ENCODE measurements around the gene OR2AJ1. TPM values are rescaled to one million over a fixed set of nuclear protein-coding genes. Genes with fewer than 3 reads are reported as not detected.

OR2AJ1 gene
- not detected for polyA plus RNA-seq (2013, experiment 1 of 2)
- not detected for polyA plus RNA-seq (2013, experiment 2 of 2)

DNA sequence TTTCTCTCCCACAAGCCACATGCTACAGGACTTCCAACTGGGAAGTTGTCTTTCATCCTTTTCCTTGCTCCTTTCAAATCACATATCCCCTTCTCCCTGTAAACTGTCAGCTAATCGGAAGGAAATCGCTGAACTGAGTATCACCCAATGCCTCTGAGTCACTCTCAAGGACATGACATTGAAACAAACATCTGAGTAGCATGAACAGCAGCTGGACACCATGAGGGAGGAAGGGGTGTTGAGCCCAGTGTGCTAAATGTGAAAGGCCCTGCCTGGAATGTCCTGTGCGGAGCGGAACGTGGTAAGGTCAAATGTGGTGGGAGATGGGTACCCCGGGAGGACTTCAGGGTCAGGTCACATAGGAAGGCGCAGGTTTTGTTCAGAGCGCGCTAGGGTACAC, at the start of gene OR2AJ1:
Gene OR2AJ1 (plus strand): TSS at position 22 of the 400 bp plus-strand sequence. CDS start 8,880 bp downstream, outside the sequence.
- H2BK12ac ChIP-seq (ENCODE audit: low read length), result no peak within 1 kb of the TSS
- whole genome bisulfite sequencing, 2 donors (ENCODE audit: extremely low coverage in 2 of 2, insufficient read length in 2 of 2, insufficient replicate concordance in 1 of 2), result no CpG with 5 or more reads among the region's 9 CpGs
- H3K9ac ChIP-seq (ENCODE audit: low read depth, low read length, poor library complexity), result no peak within 1 kb of the TSS
- no peak within 1 kb of the TSS for H4K91ac ChIP-seq (ENCODE audit: low read depth, low read length, poor library complexity)
- H3K4me3 ChIP-seq (ENCODE audit: low read length in 2 of 2), result no peak within 1 kb of the TSS
- H2BK15ac ChIP-seq (ENCODE audit: low read length), result no peak within 1 kb of the TSS
- H3K27ac ChIP-seq (replicated peaks; ENCODE audit: low read length), result no peak within 1 kb of the TSS
- no peaks in the 10 kb centered on the region for H3K27me3 ChIP-seq (ENCODE audit: control insufficient read depth in 3 of 3, insufficient read depth in 3 of 3, low read depth in 1 of 3, low read length in 3 of 3)
- H3K36me3 ChIP-seq (replicated peaks in 1 of 2; ENCODE audit: control insufficient read depth in 2 of 2, insufficient read depth in 2 of 2, low read length in 2 of 2), result no peaks in the 10 kb centered on the region
- H3K4me2 ChIP-seq (ENCODE audit: insufficient read depth, low read length, poor library complexity, severe bottlenecking), result no peak within 1 kb of the TSS
- H2BK120ac ChIP-seq (ENCODE audit: low read depth, low read length), result no peak within 1 kb of the TSS
- no peak within 1 kb of the TSS for H3K23ac ChIP-seq (ENCODE audit: low read depth, low read length, poor library complexity)
- H3K79me1 ChIP-seq (ENCODE audit: low read depth, low read length), result no peaks in the 10 kb centered on the region
- H2BK5ac ChIP-seq (ENCODE audit: low read length), result no peak within 1 kb of the TSS
- no peak for DNase-seq (ENCODE audit: low spot score)
- no peaks in the 10 kb centered on the region for H3K9me3 ChIP-seq (replicated peaks in 1 of 2; ENCODE audit: control insufficient read depth in 2 of 2, insufficient read depth in 1 of 2, low read depth in 1 of 2, low read length in 2 of 2)
- no peak within 1 kb of the TSS for H3K4ac ChIP-seq (ENCODE audit: low read length)
- H2AFZ ChIP-seq (ENCODE audit: low read length), result no peak within 1 kb of the TSS
- no peak within 1 kb of the TSS for H3K14ac ChIP-seq (ENCODE audit: low read length)
- no peaks in the 10 kb centered on the region for H3K4me1 ChIP-seq (ENCODE audit: control insufficient read depth in 2 of 2, insufficient read depth in 1 of 2, low read depth in 1 of 2, low read length in 2 of 2)
- no peak within 1 kb of the TSS for H3K18ac ChIP-seq (ENCODE audit: low read length)
- no peak within 1 kb of the TSS for H2AK5ac ChIP-seq (ENCODE audit: low read depth, low read length)
- H4K8ac ChIP-seq (ENCODE audit: low read depth, low read length), result no peak within 1 kb of the TSS

GRCh38 chr1:247883346-247883745, 41.3 kb upstream of the OR2AJ1 start:
- H3K14ac ChIP-seq (ENCODE audit: low read length), result no peak overlapping the region
- no peak overlapping the region for H2BK15ac ChIP-seq (ENCODE audit: low read length)
- H3K36me3 ChIP-seq (replicated peaks in 1 of 2; ENCODE audit: control insufficient read depth in 2 of 2, insufficient read depth in 2 of 2, low read length in 2 of 2), result no peaks in the 10 kb centered on the region
- H3K23ac ChIP-seq (ENCODE audit: low read depth, low read length, poor library complexity), result no peak overlapping the region
- H3K9me3 ChIP-seq (replicated peaks in 1 of 2; ENCODE audit: control insufficient read depth in 2 of 2, insufficient read depth in 1 of 2, low read depth in 1 of 2, low read length in 2 of 2), result no peaks in the 10 kb centered on the region
- H4K91ac ChIP-seq (ENCODE audit: low read depth, low read length, poor library complexity), result no peak overlapping the region
- H2BK12ac ChIP-seq (ENCODE audit: low read length), result no peak overlapping the region
- no peaks in the 10 kb centered on the region for H3K79me1 ChIP-seq (ENCODE audit: low read depth, low read length)
- no peak overlapping the region for H4K8ac ChIP-seq (ENCODE audit: low read depth, low read length)
- no peaks in the 10 kb centered on the region for H3K4me1 ChIP-seq (ENCODE audit: control insufficient read depth in 2 of 2, insufficient read depth in 1 of 2, low read depth in 1 of 2, low read length in 2 of 2)
- H2AFZ ChIP-seq (ENCODE audit: low read length), result no peak overlapping the region
- no peak overlapping the region for H3K4ac ChIP-seq (ENCODE audit: low read length)
- peak overlapping the region; percentile 7 for H3K18ac ChIP-seq (ENCODE audit: low read length)
- DNase-seq (ENCODE audit: low spot score), result no peak
- no peak overlapping the region for H3K4me2 ChIP-seq (ENCODE audit: insufficient read depth, low read length, poor library complexity, severe bottlenecking)
- H2BK120ac ChIP-seq (ENCODE audit: low read depth, low read length), result no peak overlapping the region
- no CpG with 5 or more reads among the region's 9 CpGs for WGBS, 2 donors (ENCODE audit: extremely low coverage in 2 of 2, insufficient read length in 2 of 2, insufficient replicate concordance in 1 of 2)
- H2AK5ac ChIP-seq (ENCODE audit: low read depth, low read length), result no peak overlapping the region
- H3K27ac ChIP-seq (replicated peaks; ENCODE audit: low read length), result no peak overlapping the region
- H2BK5ac ChIP-seq (ENCODE audit: low read length), result no peak overlapping the region
- H3K27me3 ChIP-seq (ENCODE audit: control insufficient read depth in 3 of 3, insufficient read depth in 3 of 3, low read depth in 1 of 3, low read length in 3 of 3), result no peaks in the 10 kb centered on the region
- no peak overlapping the region for H3K4me3 ChIP-seq (ENCODE audit: low read length in 2 of 2)
- H3K9ac ChIP-seq (ENCODE audit: low read depth, low read length, poor library complexity), result peak overlapping the region; percentile 47

DNA sequence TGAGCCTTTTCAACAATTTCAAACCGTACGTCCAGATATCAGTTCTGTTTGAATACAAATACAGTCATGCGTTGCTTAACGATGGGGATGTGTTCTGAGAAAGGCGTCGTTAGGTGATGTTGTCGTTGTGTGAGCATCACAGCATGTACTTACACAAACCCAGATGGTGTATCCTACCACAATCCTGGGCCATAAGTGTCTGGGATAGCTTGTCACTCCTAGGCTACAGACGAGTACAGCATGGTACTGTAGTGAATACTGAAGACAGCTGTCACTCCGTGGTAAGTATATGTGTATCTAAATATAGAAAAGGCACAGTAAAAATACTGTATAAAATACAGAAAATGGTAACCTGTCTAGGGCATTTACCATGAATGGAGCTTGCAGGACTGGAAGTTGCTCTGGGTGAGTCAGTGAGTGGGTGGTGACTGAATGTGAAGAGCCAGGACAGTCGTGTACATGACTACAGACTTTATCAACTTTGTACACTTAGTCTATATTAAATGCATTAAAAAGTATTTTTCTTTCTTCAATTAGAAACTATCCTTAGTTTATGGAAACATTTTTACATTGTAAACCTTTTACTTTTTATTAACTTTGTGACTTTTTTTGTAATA, 39.8 kb upstream of the OR2AJ1 start:
- no peaks in the 10 kb centered on the region for H3K9me3 ChIP-seq (replicated peaks in 1 of 2; ENCODE audit: control insufficient read depth in 2 of 2, insufficient read depth in 1 of 2, low read depth in 1 of 2, low read length in 2 of 2)
- WGBS, 2 donors (ENCODE audit: extremely low coverage in 2 of 2, insufficient read length in 2 of 2, insufficient replicate concordance in 1 of 2), result no CpG with 5 or more reads among the region's 10 CpGs
- H2BK15ac ChIP-seq (ENCODE audit: low read length), result no peak overlapping the region
- no peak overlapping the region for H2BK120ac ChIP-seq (ENCODE audit: low read depth, low read length)
- H3K79me1 ChIP-seq (ENCODE audit: low read depth, low read length), result no peaks in the 10 kb centered on the region
- no peak overlapping the region for H3K18ac ChIP-seq (ENCODE audit: low read length)
- H4K91ac ChIP-seq (ENCODE audit: low read depth, low read length, poor library complexity), result no peak overlapping the region
- H2BK5ac ChIP-seq (ENCODE audit: low read length), result no peak overlapping the region
- H3K27ac ChIP-seq (replicated peaks; ENCODE audit: low read length), result no peak overlapping the region
- H4K8ac ChIP-seq (ENCODE audit: low read depth, low read length), result no peak overlapping the region
- no peak overlapping the region for H3K4ac ChIP-seq (ENCODE audit: low read length)
- H3K9ac ChIP-seq (ENCODE audit: low read depth, low read length, poor library complexity), result no peak overlapping the region
- no peaks in the 10 kb centered on the region for H3K27me3 ChIP-seq (ENCODE audit: control insufficient read depth in 3 of 3, insufficient read depth in 3 of 3, low read depth in 1 of 3, low read length in 3 of 3)
- no peak for DNase-seq (ENCODE audit: low spot score)
- H3K4me2 ChIP-seq (ENCODE audit: insufficient read depth, low read length, poor library complexity, severe bottlenecking), result no peak overlapping the region
- H3K14ac ChIP-seq (ENCODE audit: low read length), result no peak overlapping the region
- H2AK5ac ChIP-seq (ENCODE audit: low read depth, low read length), result no peak overlapping the region
- H3K36me3 ChIP-seq (replicated peaks in 1 of 2; ENCODE audit: control insufficient read depth in 2 of 2, insufficient read depth in 2 of 2, low read length in 2 of 2), result no peaks in the 10 kb centered on the region
- H3K4me1 ChIP-seq (ENCODE audit: control insufficient read depth in 2 of 2, insufficient read depth in 1 of 2, low read depth in 1 of 2, low read length in 2 of 2), result no peaks in the 10 kb centered on the region
- H3K4me3 ChIP-seq (ENCODE audit: low read length in 2 of 2), result no peak overlapping the region
- H2AFZ ChIP-seq (ENCODE audit: low read length), result no peak overlapping the region
- H3K23ac ChIP-seq (ENCODE audit: low read depth, low read length, poor library complexity), result no peak overlapping the region
- no peak overlapping the region for H2BK12ac ChIP-seq (ENCODE audit: low read length)

- Histone ChIP-seq H3K36me3 (replicated peaks in 1 of 2; ENCODE audit: control insufficient read depth in 2 of 2, insufficient read depth in 2 of 2, low read length in 2 of 2) (no peaks in the 10 kb centered on the region), H4K91ac (ENCODE audit: low read depth, low read length, poor library complexity) (no peak within 1 kb of the TSS), H2AFZ (ENCODE audit: low read length) (no peak within 1 kb of the TSS), H3K4me2 (ENCODE audit: insufficient read depth, low read length, poor library complexity, severe bottlenecking) (no peak within 1 kb of the TSS), H3K9me3 (replicated peaks in 1 of 2; ENCODE audit: control insufficient read depth in 2 of 2, insufficient read depth in 1 of 2, low read depth in 1 of 2, low read length in 2 of 2) (peaks cover 0 to 3% of the 10 kb centered on the region in 2 donors), H2BK12ac (ENCODE audit: low read length) (no peak within 1 kb of the TSS), H3K23ac (ENCODE audit: low read depth, low read length, poor library complexity) (no peak within 1 kb of the TSS), H3K18ac (ENCODE audit: low read length) (no peak within 1 kb of the TSS), H3K4me1 (ENCODE audit: control insufficient read depth in 2 of 2, insufficient read depth in 1 of 2, low read depth in 1 of 2, low read length in 2 of 2) (no peaks in the 10 kb centered on the region), H4K8ac (ENCODE audit: low read depth, low read length) (no peak within 1 kb of the TSS), H2BK5ac (ENCODE audit: low read length) (no peak within 1 kb of the TSS), H3K79me1 (ENCODE audit: low read depth, low read length) (no peaks in the 10 kb centered on the region), H2AK5ac (ENCODE audit: low read depth, low read length) (no peak within 1 kb of the TSS), H2BK15ac (ENCODE audit: low read length) (no peak within 1 kb of the TSS), H3K27ac (replicated peaks; ENCODE audit: low read length) (no peak within 1 kb of the TSS), H3K27me3 (ENCODE audit: control insufficient read depth in 3 of 3, insufficient read depth in 3 of 3, low read depth in 1 of 3, low read length in 3 of 3) (no peaks in the 10 kb centered on the region), H2BK120ac (ENCODE audit: low read depth, low read length) (no peak within 1 kb of the TSS), H3K4ac (ENCODE audit: low read length) (no peak within 1 kb of the TSS), H3K4me3 (ENCODE audit: low read length in 2 of 2) (no peak within 1 kb of the TSS), H3K14ac (ENCODE audit: low read length) (no peak within 1 kb of the TSS), H3K9ac (ENCODE audit: low read depth, low read length, poor library complexity) (no peak within 1 kb of the TSS)
- no CpG with 5 or more reads among the region's 2 CpGs for WGBS, 2 donors (ENCODE audit: extremely low coverage in 2 of 2, insufficient read length in 2 of 2, insufficient replicate concordance in 1 of 2)
- DNase-seq (ENCODE audit: low spot score), result no peak
Observed at GRCh38 chr1:247895163-247895637, 29.5 kb upstream of the OR2AJ1 start, which contains the start of gene OR2W3. TSS of gene OR2W3 (plus strand) at chr1:247895587. CDS start at chr1:247895587, 0 bp downstream.

Data from neuronal stem cell (in vitro differentiated cells).